ENCODE results near the gene CCDC27. TPM values are rescaled to one million over a fixed set of nuclear protein-coding genes. Genes with fewer than 3 reads are reported as not detected.

The CCDC27 gene
- total and polyA plus RNA-seq, 2 of the 13 experiments (the other 11 are each of a cell fraction or from before 2014, with no cell fraction given), result not detected

- TF ChIP-seq, protein P1, sequence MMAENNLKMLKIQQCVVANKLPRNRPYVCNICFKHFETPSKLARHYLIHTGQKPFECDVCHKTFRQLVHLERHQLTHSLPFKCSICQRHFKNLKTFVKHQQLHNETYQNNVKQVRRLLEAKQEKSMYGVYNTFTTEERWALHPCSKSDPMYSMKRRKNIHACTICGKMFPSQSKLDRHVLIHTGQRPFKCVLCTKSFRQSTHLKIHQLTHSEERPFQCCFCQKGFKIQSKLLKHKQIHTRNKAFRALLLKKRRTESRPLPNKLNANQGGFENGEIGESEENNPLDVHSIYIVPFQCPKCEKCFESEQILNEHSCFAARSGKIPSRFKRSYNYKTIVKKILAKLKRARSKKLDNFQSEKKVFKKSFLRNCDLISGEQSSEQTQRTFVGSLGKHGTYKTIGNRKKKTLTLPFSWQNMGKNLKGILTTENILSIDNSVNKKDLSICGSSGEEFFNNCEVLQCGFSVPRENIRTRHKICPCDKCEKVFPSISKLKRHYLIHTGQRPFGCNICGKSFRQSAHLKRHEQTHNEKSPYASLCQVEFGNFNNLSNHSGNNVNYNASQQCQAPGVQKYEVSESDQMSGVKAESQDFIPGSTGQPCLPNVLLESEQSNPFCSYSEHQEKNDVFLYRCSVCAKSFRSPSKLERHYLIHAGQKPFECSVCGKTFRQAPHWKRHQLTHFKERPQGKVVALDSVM (CRISPR knock-in tag; IDR thresholded peaks at IDR 0.05), result no peak
- TF ChIP-seq ZNF335 (CRISPR knock-in tag; IDR thresholded peaks at IDR 0.05), result peak; percentile 52; the same call in 1 of the 2 replicates
- TF ChIP-seq ZC3H4 (CRISPR knock-in tag; IDR thresholded peaks at IDR 0.05; ENCODE audit: borderline replicate concordance), result peak; percentile 75; the same call in 1 of the 2 replicates
- no peak for TF ChIP-seq ZFP62 (CRISPR knock-in tag; IDR thresholded peaks at IDR 0.05)
- TF ChIP-seq HOXD1 (CRISPR knock-in tag; IDR thresholded peaks at IDR 0.05), result no peak
- no peak for TF ChIP-seq ZNF432 (CRISPR knock-in tag; IDR thresholded peaks at IDR 0.05; ENCODE audit: borderline replicate concordance)
- TF ChIP-seq RNF2 (conservative IDR thresholded peaks at IDR 0.05; ENCODE audit: low read depth), result no peak
- TF ChIP-seq, protein P2, sequence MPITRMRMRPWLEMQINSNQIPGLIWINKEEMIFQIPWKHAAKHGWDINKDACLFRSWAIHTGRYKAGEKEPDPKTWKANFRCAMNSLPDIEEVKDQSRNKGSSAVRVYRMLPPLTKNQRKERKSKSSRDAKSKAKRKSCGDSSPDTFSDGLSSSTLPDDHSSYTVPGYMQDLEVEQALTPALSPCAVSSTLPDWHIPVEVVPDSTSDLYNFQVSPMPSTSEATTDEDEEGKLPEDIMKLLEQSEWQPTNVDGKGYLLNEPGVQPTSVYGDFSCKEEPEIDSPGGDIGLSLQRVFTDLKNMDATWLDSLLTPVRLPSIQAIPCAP (CRISPR knock-in tag; IDR thresholded peaks at IDR 0.05; ENCODE audit: low read depth), result no peak
- TF ChIP-seq, protein P3, sequence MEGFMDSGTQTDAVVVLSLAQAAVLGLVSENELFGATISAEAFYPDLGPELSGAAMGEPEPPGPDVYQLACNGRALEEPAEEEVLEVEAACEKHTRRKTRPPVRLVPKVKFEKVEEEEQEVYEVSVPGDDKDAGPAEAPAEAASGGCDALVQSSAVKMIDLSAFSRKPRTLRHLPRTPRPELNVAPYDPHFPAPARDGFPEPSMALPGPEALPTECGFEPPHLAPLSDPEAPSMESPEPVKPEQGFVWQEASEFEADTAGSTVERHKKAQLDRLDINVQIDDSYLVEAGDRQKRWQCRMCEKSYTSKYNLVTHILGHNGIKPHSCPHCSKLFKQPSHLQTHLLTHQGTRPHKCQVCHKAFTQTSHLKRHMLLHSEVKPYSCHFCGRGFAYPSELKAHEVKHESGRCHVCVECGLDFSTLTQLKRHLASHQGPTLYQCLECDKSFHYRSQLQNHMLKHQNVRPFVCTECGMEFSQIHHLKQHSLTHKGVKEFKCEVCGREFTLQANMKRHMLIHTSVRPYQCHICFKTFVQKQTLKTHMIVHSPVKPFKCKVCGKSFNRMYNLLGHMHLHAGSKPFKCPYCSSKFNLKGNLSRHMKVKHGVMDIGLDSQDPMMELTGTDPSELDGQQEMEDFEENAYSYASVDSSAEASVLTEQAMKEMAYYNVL (CRISPR knock-in tag; IDR thresholded peaks at IDR 0.05; ENCODE audit: borderline replicate concordance), result no peak
- 0 out of 2 replicates have a peak, but pooled peaks have one; percentile 20 for TF ChIP-seq ZNF350 (CRISPR knock-in tag; IDR thresholded peaks at IDR 0.05; ENCODE audit: borderline replicate concordance, low read depth)
- TF ChIP-seq CHD2 (IDR thresholded peaks at IDR 0.05; ENCODE audit: low read depth, low read length), result no peak
- no peak for TF ChIP-seq CBFB (CRISPR knock-in tag; IDR thresholded peaks at IDR 0.05)
- 0 out of 2 replicates have a peak, but pooled peaks have one; percentile 11 for TF ChIP-seq SKIL (CRISPR knock-in tag; IDR thresholded peaks at IDR 0.05; ENCODE audit: borderline replicate concordance)
- TF ChIP-seq, protein P4, sequence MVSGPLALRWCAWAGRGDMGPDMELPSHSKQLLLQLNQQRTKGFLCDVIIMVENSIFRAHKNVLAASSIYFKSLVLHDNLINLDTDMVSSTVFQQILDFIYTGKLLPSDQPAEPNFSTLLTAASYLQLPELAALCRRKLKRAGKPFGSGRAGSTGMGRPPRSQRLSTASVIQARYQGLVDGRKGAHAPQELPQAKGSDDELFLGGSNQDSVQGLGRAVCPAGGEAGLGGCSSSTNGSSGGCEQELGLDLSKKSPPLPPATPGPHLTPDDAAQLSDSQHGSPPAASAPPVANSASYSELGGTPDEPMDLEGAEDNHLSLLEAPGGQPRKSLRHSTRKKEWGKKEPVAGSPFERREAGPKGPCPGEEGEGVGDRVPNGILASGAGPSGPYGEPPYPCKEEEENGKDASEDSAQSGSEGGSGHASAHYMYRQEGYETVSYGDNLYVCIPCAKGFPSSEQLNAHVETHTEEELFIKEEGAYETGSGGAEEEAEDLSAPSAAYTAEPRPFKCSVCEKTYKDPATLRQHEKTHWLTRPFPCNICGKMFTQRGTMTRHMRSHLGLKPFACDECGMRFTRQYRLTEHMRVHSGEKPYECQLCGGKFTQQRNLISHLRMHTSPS (CRISPR knock-in tag; IDR thresholded peaks at IDR 0.05; ENCODE audit: low read depth), result no peak
- no peak for TF ChIP-seq RNF219 (CRISPR knock-in tag; IDR thresholded peaks at IDR 0.05)
Measured at GRCh38 chr1:3772027-3772714, 19.9 kb downstream of the CCDC27 start (continued).
